OCI-LY1 (cell line): ENCODE results near the gene CDH23.

Experiments used
- EZH2 ChIP-seq: fragments of 200-600 bp; sonication (generic), shearing (Covaris generic); IDR thresholded peaks from 2 replicates; pipeline ENCODE4 v1.8.0; 2017; ENCODE audit warnings: borderline replicate concordance, mixed run types, mild to moderate bottlenecking, antibody characterized with exemption, low read length, moderate library complexity, mixed read lengths
- TF ChIP-seq, protein P1 (sequence below): fragments of 200-600 bp; sonication (generic), shearing (Covaris generic); IDR thresholded peaks from 2 replicates; pipeline ENCODE4 v1.5.1; 2017; ENCODE audit warnings: mild to moderate bottlenecking, antibody characterized with exemption, low read length, moderate library complexity, mixed read lengths

DNA sequence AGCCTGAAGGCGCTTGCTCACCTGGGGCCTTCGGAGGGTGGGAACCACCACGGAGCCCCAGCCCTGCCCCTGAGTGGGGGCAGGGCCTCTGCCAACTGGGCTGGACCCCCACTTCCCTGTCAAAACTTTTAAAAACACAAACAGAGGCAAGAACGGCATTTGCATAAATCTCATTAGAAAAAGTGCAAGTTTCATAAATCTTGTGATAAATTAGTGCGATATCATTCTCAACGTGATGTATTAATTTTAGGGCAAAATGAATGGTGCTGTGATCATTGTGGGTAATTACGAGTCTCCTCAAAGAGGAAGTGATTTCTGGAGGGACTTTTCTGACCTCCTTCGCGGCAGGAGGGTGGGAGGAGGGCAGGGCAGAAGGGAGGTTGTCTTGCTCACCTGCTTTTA is 98.3 kb downstream of the CDH23 start:
- TF ChIP-seq, protein P1, sequence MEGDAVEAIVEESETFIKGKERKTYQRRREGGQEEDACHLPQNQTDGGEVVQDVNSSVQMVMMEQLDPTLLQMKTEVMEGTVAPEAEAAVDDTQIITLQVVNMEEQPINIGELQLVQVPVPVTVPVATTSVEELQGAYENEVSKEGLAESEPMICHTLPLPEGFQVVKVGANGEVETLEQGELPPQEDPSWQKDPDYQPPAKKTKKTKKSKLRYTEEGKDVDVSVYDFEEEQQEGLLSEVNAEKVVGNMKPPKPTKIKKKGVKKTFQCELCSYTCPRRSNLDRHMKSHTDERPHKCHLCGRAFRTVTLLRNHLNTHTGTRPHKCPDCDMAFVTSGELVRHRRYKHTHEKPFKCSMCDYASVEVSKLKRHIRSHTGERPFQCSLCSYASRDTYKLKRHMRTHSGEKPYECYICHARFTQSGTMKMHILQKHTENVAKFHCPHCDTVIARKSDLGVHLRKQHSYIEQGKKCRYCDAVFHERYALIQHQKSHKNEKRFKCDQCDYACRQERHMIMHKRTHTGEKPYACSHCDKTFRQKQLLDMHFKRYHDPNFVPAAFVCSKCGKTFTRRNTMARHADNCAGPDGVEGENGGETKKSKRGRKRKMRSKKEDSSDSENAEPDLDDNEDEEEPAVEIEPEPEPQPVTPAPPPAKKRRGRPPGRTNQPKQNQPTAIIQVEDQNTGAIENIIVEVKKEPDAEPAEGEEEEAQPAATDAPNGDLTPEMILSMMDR = no peak
- no peak for TF ChIP-seq EZH2
